Measurements from ENCODE around the gene OIT3. TPM values are rescaled to one million over a fixed set of nuclear protein-coding genes. Genes with fewer than 3 reads are reported as not detected.

The OIT3 gene
- total RNA-seq, 4 donors from 2014 or later: 0.27 to 1.4 TPM; not detected in 2

GRCh38 chr10:72879245-72879644 is 14.3 kb upstream of the OIT3 start:
- Histone ChIP-seq H3K36me3 (no peaks in the 10 kb centered on the region), H3K4me1 (no peaks in the 10 kb centered on the region), H3K9me3 (no peaks in the 10 kb centered on the region), H3K4me3 (no peak overlapping the region), H3K27ac (no peak overlapping the region), H3K27me3 (no peaks in the 10 kb centered on the region)
- intact Hi-C loops (cut with DNase I; ENCODE audit: low total_unique reads): no loop called here
- no peak for TF ChIP-seq POLR2A (IDR thresholded peaks at IDR 0.05)
- TF ChIP-seq CTCF (IDR thresholded peaks at IDR 0.05): no peak
- no peak for DNase-seq

GRCh38 chr10:72881291-72881690 is 12.2 kb upstream of the OIT3 start:
- no peak overlapping the region for H3K4me3 ChIP-seq
- no peaks in the 10 kb centered on the region for H3K27me3 ChIP-seq
- DNase-seq: no peak
- H3K27ac ChIP-seq: no peak overlapping the region
- H3K4me1 ChIP-seq: no peaks in the 10 kb centered on the region
- intact Hi-C loops (cut with DNase I; ENCODE audit: low total_unique reads): no loop called here
- no peaks in the 10 kb centered on the region for H3K36me3 ChIP-seq
- TF ChIP-seq POLR2A (IDR thresholded peaks at IDR 0.05) (no peak), CTCF (IDR thresholded peaks at IDR 0.05) (no peak)
- H3K9me3 ChIP-seq: no peaks in the 10 kb centered on the region

- Histone ChIP-seq H3K4me3 (no peak overlapping the region), H3K4me1 (no peaks in the 10 kb centered on the region), H3K36me3 (no peaks in the 10 kb centered on the region), H3K27ac (no peak overlapping the region), H3K27me3 (no peaks in the 10 kb centered on the region), H3K9me3 (no peaks in the 10 kb centered on the region)
- DNase-seq: no peak
- intact Hi-C loops (cut with DNase I; ENCODE audit: low total_unique reads): no loop called here
- TF ChIP-seq CTCF (IDR thresholded peaks at IDR 0.05) (no peak), POLR2A (IDR thresholded peaks at IDR 0.05) (no peak)
Observed at GRCh38 chr10:72883861-72884260, 9.7 kb upstream of the OIT3 start.

GRCh38 chr10:72885953-72886352 is 7.6 kb upstream of the OIT3 start:
- TF ChIP-seq CTCF (IDR thresholded peaks at IDR 0.05): no peak
- TF ChIP-seq POLR2A (IDR thresholded peaks at IDR 0.05): no peak
- H3K27me3 ChIP-seq: no peaks in the 10 kb centered on the region
- intact Hi-C loops (cut with DNase I; ENCODE audit: low total_unique reads): no loop called here
- no peaks in the 10 kb centered on the region for H3K9me3 ChIP-seq
- no peaks in the 10 kb centered on the region for H3K36me3 ChIP-seq
- no peak overlapping the region for H3K27ac ChIP-seq
- H3K4me3 ChIP-seq: no peak overlapping the region
- no peaks in the 10 kb centered on the region for H3K4me1 ChIP-seq
- no peak for DNase-seq

- Histone ChIP-seq H3K27ac (no peak overlapping the region), H3K36me3 (no peaks in the 10 kb centered on the region), H3K27me3 (no peaks in the 10 kb centered on the region), H3K4me1 (no peaks in the 10 kb centered on the region), H3K9me3 (no peaks in the 10 kb centered on the region), H3K4me3 (no peak overlapping the region)
- TF ChIP-seq CTCF (IDR thresholded peaks at IDR 0.05) (no peak), POLR2A (IDR thresholded peaks at IDR 0.05) (no peak)
- intact Hi-C loops (cut with DNase I; ENCODE audit: low total_unique reads): no loop called here
- no peak for DNase-seq
Observed at GRCh38 chr10:72886621-72887020, 6.9 kb upstream of the OIT3 start.
